SK-N-SH treated with all-trans-retinoic acid at 6 μM for 48 hours (cell line): ENCODE results near the gene PNKD.

ENCODE experiments used
- ATAC-seq: fragments of 200-7000 bp; cut with Tn5 transposase; 3 replicates; pipeline ENCODE4 v1.9.1; 2020; ENCODE audit warnings: mild to moderate bottlenecking, moderate library complexity
- ARNTL ChIP-seq: fragments of 450-650 bp; formaldehyde crosslinking; IDR thresholded peaks from 2 replicates; pipeline ENCODE4 v1.5.0; 2020; ENCODE audit warnings: low read depth, mild to moderate bottlenecking, moderate library complexity, borderline replicate concordance
- BACH2 ChIP-seq: fragments of 250-450 bp; sonication (Bioruptor Pico); IDR thresholded peaks from 2 replicates; pipeline ENCODE4 v1.9.0; 2021; ENCODE audit warnings: mild to moderate bottlenecking, borderline replicate concordance
- CSDC2 ChIP-seq: fragments of 250-450 bp; sonication (Bioruptor Pico); IDR thresholded peaks from 2 replicates; pipeline ENCODE4 v1.5.0; 2020; ENCODE audit warnings: mild to moderate bottlenecking, moderate library complexity
- ESRRG ChIP-seq: fragments of 250-450 bp; sonication (Bioruptor Pico); IDR thresholded peaks from 2 replicates; pipeline ENCODE4 v1.6.1; 2021; ENCODE audit warnings: mild to moderate bottlenecking
- GLIS3 ChIP-seq: fragments of 250-450 bp; sonication (Bioruptor Pico); IDR thresholded peaks from 2 replicates; pipeline ENCODE4 v1.5.0; 2020; ENCODE audit warnings: mild to moderate bottlenecking, moderate library complexity
- ISL1 ChIP-seq: fragments of 250-450 bp; sonication (Bioruptor Pico); IDR thresholded peaks from 2 replicates; pipeline ENCODE4 v2.1.2; 2022; ENCODE audit warnings: mild to moderate bottlenecking, moderate library complexity
- PPARA ChIP-seq: fragments of 250-450 bp; sonication (Bioruptor Pico); IDR thresholded peaks from 2 replicates; pipeline ENCODE4 v1.5.0; 2020; ENCODE audit warnings: mild to moderate bottlenecking, borderline replicate concordance
- RARB ChIP-seq: fragments of 250-450 bp; sonication (Bioruptor Pico); IDR thresholded peaks from 2 replicates; pipeline ENCODE4 v1.8.0; 2021; ENCODE audit warnings: mild to moderate bottlenecking, moderate library complexity
- SNAI2 ChIP-seq: fragments of 250-450 bp; sonication (Bioruptor Pico); IDR thresholded peaks from 2 replicates; pipeline ENCODE4 v1.5.0; 2020; ENCODE audit warnings: mild to moderate bottlenecking, moderate library complexity
- TCF4 ChIP-seq: fragments of 250-450 bp; sonication (Bioruptor Pico); IDR thresholded peaks from 2 replicates; pipeline ENCODE4 v1.8.0; 2021; ENCODE audit warnings: mild to moderate bottlenecking, moderate library complexity, borderline replicate concordance
- TOX ChIP-seq: fragments of 250-450 bp; sonication (Bioruptor Pico); IDR thresholded peaks from 2 replicates; pipeline ENCODE4 v1.8.0; 2021; ENCODE audit warnings: mild to moderate bottlenecking, moderate library complexity, borderline replicate concordance
- ZC3H10 ChIP-seq: fragments of 250-450 bp; sonication (Bioruptor Pico); IDR thresholded peaks from 2 replicates; pipeline ENCODE4 v1.5.1; 2021; ENCODE audit warnings: mild to moderate bottlenecking, moderate library complexity
- ZFP3 ChIP-seq: fragments of 250-450 bp; sonication (Bioruptor Pico); IDR thresholded peaks from 2 replicates; pipeline ENCODE4 v1.5.0; 2020; ENCODE audit warnings: mild to moderate bottlenecking, moderate library complexity
- ZFP30 ChIP-seq: fragments of 450-650 bp; formaldehyde crosslinking; IDR thresholded peaks from 2 replicates; pipeline ENCODE4 v1.5.0; 2022; ENCODE audit warnings: mild to moderate bottlenecking, moderate library complexity
- ZNF565 ChIP-seq: fragments of 450-650 bp; formaldehyde crosslinking; conservative IDR thresholded peaks from 2 replicates; pipeline ENCODE4 v1.5.0; 2020; ENCODE audit warnings: low read depth, mild to moderate bottlenecking, moderate library complexity
- ZNF70 ChIP-seq: fragments of 450-650 bp; formaldehyde crosslinking; IDR thresholded peaks from 2 replicates; pipeline ENCODE4 v1.5.0; 2020; ENCODE audit warnings: mild to moderate bottlenecking, moderate library complexity
- ZNF8 ChIP-seq: fragments of 450-650 bp; formaldehyde crosslinking; IDR thresholded peaks from 2 replicates; pipeline ENCODE4 v1.5.0; 2020; ENCODE audit warnings: mild to moderate bottlenecking, moderate library complexity
- TF ChIP-seq, protein P1 (sequence below): fragments of 250-450 bp; sonication (Bioruptor Pico); IDR thresholded peaks from 2 replicates; pipeline ENCODE4 v1.5.1; 2020; ENCODE audit warnings: low read depth, mild to moderate bottlenecking, moderate library complexity
- TF ChIP-seq, protein P2 (sequence below): fragments of 250-450 bp; sonication (Bioruptor Pico); IDR thresholded peaks from 2 replicates; pipeline ENCODE4 v1.8.0; 2020; ENCODE audit warnings: mild to moderate bottlenecking, moderate library complexity, borderline replicate concordance
- TF ChIP-seq, protein P3 (sequence below): fragments of 250-450 bp; sonication (Bioruptor Pico); IDR thresholded peaks from 2 replicates; pipeline ENCODE4 v1.8.0; 2021; ENCODE audit warnings: low read depth, mild to moderate bottlenecking, moderate library complexity, borderline replicate concordance
- TF ChIP-seq, protein P4 (sequence below): fragments of 250-450 bp; sonication (Bioruptor Pico); IDR thresholded peaks from 2 replicates; pipeline ENCODE4 v1.5.1; 2021; ENCODE audit warnings: mild to moderate bottlenecking, moderate library complexity
- TF ChIP-seq, protein P5 (sequence below): fragments of 250-450 bp; sonication (Bioruptor Pico); IDR thresholded peaks from 2 replicates; pipeline ENCODE4 v1.5.0; 2020; ENCODE audit warnings: mild to moderate bottlenecking, moderate library complexity

PNKD gene

DNA sequence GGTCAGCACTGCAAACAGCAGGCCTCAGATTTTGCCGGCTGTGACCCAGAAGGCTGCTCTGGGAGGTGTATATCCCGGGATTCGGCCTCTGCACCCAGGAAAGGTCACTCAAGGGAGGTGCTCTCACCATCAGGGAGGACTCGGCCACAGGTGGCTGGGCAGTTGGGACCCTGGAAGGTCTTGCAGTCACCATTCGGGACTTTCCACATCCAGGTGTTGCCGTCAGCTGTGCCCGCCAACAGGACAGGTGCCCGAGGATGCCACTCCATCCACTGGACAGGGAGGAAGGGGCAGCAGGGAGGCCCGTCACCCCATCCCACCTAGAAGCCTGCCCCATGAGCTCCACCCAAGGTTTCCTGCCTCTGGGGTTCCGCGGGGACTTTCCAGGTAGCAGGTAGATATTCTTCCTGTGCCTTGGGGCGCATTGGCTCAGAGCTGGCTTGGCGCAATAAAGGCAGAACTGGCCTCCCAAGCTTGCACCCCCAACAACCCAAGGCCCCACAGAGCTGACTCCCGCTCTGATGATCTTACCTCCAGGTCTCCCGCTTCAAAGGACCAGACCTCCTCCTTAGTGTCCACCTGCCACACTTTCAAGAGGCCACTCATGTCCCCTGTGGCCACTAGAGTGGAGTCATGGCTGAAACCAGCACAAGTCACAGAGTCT is 3.9 kb upstream of the PNKD start:
- TF ChIP-seq BACH2 (CRISPR knock-in tag) (no peak), ISL1 (CRISPR knock-in tag) (no peak), PPARA (CRISPR knock-in tag) (no peak), ESRRG (CRISPR knock-in tag) (no peak), ZFP30 (CRISPR knock-in tag) (no peak), ZNF70 (no peak), ARNTL (no peak), CSDC2 (CRISPR knock-in tag) (no peak), GLIS3 (CRISPR knock-in tag) (no peak), ZNF565 (CRISPR knock-in tag) (no peak), ZC3H10 (CRISPR knock-in tag) (no peak), TOX (CRISPR knock-in tag) (no peak), RARB (CRISPR knock-in tag) (no peak), ZFP3 (CRISPR knock-in tag) (no peak)
- TF ChIP-seq, protein P1, sequence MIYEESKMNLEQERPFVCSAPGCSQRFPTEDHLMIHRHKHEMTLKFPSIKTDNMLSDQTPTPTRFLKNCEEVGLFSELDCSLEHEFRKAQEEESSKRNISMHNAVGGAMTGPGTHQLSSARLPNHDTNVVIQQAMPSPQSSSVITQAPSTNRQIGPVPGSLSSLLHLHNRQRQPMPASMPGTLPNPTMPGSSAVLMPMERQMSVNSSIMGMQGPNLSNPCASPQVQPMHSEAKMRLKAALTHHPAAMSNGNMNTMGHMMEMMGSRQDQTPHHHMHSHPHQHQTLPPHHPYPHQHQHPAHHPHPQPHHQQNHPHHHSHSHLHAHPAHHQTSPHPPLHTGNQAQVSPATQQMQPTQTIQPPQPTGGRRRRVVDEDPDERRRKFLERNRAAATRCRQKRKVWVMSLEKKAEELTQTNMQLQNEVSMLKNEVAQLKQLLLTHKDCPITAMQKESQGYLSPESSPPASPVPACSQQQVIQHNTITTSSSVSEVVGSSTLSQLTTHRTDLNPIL (CRISPR knock-in tag) = no peak
- TF ChIP-seq, protein P2, sequence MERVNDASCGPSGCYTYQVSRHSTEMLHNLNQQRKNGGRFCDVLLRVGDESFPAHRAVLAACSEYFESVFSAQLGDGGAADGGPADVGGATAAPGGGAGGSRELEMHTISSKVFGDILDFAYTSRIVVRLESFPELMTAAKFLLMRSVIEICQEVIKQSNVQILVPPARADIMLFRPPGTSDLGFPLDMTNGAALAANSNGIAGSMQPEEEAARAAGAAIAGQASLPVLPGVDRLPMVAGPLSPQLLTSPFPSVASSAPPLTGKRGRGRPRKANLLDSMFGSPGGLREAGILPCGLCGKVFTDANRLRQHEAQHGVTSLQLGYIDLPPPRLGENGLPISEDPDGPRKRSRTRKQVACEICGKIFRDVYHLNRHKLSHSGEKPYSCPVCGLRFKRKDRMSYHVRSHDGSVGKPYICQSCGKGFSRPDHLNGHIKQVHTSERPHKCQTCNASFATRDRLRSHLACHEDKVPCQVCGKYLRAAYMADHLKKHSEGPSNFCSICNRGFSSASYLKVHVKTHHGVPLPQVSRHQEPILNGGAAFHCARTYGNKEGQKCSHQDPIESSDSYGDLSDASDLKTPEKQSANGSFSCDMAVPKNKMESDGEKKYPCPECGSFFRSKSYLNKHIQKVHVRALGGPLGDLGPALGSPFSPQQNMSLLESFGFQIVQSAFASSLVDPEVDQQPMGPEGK (CRISPR knock-in tag) = no peak
- TF ChIP-seq, protein P3, sequence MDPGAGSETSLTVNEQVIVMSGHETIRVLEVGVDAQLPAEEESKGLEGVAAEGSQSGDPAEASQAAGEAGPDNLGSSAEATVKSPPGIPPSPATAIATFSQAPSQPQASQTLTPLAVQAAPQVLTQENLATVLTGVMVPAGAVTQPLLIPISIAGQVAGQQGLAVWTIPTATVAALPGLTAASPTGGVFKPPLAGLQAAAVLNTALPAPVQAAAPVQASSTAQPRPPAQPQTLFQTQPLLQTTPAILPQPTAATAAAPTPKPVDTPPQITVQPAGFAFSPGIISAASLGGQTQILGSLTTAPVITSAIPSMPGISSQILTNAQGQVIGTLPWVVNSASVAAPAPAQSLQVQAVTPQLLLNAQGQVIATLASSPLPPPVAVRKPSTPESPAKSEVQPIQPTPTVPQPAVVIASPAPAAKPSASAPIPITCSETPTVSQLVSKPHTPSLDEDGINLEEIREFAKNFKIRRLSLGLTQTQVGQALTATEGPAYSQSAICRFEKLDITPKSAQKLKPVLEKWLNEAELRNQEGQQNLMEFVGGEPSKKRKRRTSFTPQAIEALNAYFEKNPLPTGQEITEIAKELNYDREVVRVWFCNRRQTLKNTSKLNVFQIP (CRISPR knock-in tag) = no peak
- TF ChIP-seq, protein P4, sequence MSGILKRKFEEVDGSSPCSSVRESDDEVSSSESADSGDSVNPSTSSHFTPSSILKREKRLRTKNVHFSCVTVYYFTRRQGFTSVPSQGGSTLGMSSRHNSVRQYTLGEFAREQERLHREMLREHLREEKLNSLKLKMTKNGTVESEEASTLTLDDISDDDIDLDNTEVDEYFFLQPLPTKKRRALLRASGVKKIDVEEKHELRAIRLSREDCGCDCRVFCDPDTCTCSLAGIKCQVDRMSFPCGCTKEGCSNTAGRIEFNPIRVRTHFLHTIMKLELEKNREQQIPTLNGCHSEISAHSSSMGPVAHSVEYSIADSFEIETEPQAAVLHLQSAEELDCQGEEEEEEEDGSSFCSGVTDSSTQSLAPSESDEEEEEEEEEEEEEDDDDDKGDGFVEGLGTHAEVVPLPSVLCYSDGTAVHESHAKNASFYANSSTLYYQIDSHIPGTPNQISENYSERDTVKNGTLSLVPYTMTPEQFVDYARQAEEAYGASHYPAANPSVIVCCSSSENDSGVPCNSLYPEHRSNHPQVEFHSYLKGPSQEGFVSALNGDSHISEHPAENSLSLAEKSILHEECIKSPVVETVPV (CRISPR knock-in tag) = no peak
- TF ChIP-seq, protein P5, sequence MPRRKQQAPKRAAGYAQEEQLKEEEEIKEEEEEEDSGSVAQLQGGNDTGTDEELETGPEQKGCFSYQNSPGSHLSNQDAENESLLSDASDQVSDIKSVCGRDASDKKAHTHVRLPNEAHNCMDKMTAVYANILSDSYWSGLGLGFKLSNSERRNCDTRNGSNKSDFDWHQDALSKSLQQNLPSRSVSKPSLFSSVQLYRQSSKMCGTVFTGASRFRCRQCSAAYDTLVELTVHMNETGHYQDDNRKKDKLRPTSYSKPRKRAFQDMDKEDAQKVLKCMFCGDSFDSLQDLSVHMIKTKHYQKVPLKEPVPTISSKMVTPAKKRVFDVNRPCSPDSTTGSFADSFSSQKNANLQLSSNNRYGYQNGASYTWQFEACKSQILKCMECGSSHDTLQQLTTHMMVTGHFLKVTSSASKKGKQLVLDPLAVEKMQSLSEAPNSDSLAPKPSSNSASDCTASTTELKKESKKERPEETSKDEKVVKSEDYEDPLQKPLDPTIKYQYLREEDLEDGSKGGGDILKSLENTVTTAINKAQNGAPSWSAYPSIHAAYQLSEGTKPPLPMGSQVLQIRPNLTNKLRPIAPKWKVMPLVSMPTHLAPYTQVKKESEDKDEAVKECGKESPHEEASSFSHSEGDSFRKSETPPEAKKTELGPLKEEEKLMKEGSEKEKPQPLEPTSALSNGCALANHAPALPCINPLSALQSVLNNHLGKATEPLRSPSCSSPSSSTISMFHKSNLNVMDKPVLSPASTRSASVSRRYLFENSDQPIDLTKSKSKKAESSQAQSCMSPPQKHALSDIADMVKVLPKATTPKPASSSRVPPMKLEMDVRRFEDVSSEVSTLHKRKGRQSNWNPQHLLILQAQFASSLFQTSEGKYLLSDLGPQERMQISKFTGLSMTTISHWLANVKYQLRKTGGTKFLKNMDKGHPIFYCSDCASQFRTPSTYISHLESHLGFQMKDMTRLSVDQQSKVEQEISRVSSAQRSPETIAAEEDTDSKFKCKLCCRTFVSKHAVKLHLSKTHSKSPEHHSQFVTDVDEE (CRISPR knock-in tag) = no peak
- ATAC-seq = no peak

DNA sequence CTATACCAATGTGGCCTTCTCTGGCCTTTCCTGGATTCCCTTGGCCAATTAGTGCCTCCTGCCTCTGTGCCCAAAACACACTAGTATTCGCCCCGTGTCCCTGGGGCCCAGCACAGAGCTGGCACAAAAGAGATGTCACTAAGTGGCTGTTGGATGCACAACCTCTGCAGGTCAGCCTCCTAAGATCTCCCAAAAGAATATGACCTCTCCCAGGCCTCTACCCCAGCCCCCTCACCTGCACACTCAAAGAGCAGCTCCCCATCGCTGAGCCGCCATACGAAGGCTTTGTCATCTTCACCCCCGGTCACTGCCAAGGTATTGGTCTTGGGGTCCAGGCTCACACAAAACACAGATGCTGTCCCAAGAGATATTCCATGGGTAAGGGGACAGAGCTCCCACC is 3.1 kb upstream of the PNKD start:
- no peak for ATAC-seq
- no peak for TF ChIP-seq ZNF70
- TF ChIP-seq, protein P5 (CRISPR knock-in tag) = no peak
- no peak for TF ChIP-seq ZFP30 (CRISPR knock-in tag)
- TF ChIP-seq BACH2 (CRISPR knock-in tag) = no peak
- TF ChIP-seq, protein P1 (CRISPR knock-in tag) = no peak
- no peak for TF ChIP-seq ISL1 (CRISPR knock-in tag)
- no peak for TF ChIP-seq ZNF8 (CRISPR knock-in tag)
- TF ChIP-seq ARNTL = no peak
- TF ChIP-seq ZNF565 (CRISPR knock-in tag) = no peak
- TF ChIP-seq TCF4 (CRISPR knock-in tag) = no peak
- TF ChIP-seq SNAI2 (CRISPR knock-in tag) = no peak
- TF ChIP-seq PPARA (CRISPR knock-in tag) = no peak
- no peak for TF ChIP-seq GLIS3 (CRISPR knock-in tag)
- TF ChIP-seq, protein P3 (CRISPR knock-in tag) = no peak
- TF ChIP-seq ZFP3 (CRISPR knock-in tag) = no peak
- no peak for TF ChIP-seq TOX (CRISPR knock-in tag)
- TF ChIP-seq ZC3H10 (CRISPR knock-in tag) = no peak
